Loucy (cell line): ENCODE data around the gene PRF1.

Source experiments
- H2AFZ ChIP-seq: fragments of 200-600 bp; sonication (generic); 2 replicates; pipeline ENCODE4 v1.6.0; 2016; ENCODE audit warnings: antibody characterized with exemption, mild to moderate bottlenecking, low read length, moderate library complexity
- H3F3A ChIP-seq: fragments of 200-600 bp; 2 replicates; pipeline ENCODE4 v1.6.0; 2016; ENCODE audit warnings: antibody characterized with exemption, low read depth, mild to moderate bottlenecking
- H3K27me3 ChIP-seq: fragments of 200-600 bp; sonication (generic); 2 replicates; pipeline ENCODE4 v1.6.1; 2014; ENCODE audit warnings: low read length, mild to moderate bottlenecking; ENCODE audit not compliant: insufficient read depth, poor library complexity, severe bottlenecking
- H3K36me3 ChIP-seq: fragments of 200-600 bp; sonication (generic); 2 replicates; pipeline ENCODE4 v1.6.1; 2016; ENCODE audit warnings: low read length; ENCODE audit not compliant: insufficient read depth
- H3K4me1 ChIP-seq: fragments of 200-600 bp; sonication (generic); 2 replicates; pipeline ENCODE4 v1.5.1; 2014; ENCODE audit warnings: low read length, mild to moderate bottlenecking; ENCODE audit not compliant: insufficient read depth, poor library complexity, severe bottlenecking
- H3K4me2 ChIP-seq: fragments of 200-600 bp; sonication (generic); 2 replicates; pipeline ENCODE4 v1.6.0; 2014; ENCODE audit warnings: antibody characterized with exemption, low read length, low read depth, mild to moderate bottlenecking; ENCODE audit not compliant: poor library complexity, severe bottlenecking
- H3K4me3 ChIP-seq: fragments of 200-600 bp; sonication (generic); 2 replicates; pipeline ENCODE4 v1.5.1; 2014; ENCODE audit warnings: low read length, mild to moderate bottlenecking, mixed read lengths; ENCODE audit not compliant: poor library complexity, severe bottlenecking
- H3K79me2 ChIP-seq: fragments of 200-600 bp; sonication (generic); 2 replicates; pipeline ENCODE4 v1.6.1; 2014; ENCODE audit warnings: low read length; ENCODE audit not compliant: insufficient read depth
- H3K9ac ChIP-seq: fragments of 200-600 bp; sonication (generic); 2 replicates; pipeline ENCODE4 v1.6.0; 2014; ENCODE audit warnings: mild to moderate bottlenecking, low read depth, low read length, moderate library complexity; ENCODE audit not compliant: poor library complexity, severe bottlenecking
- H3K9me2 ChIP-seq: fragments of 200-600 bp; sonication (generic); replicated peaks from 2 replicates; pipeline ENCODE4 v1.6.1; 2016; ENCODE audit warnings: low read depth, low read length, mixed read lengths
- H3K9me3 ChIP-seq: fragments of 200-600 bp; sonication (generic); 2 replicates; pipeline ENCODE4 v1.6.1; 2014; ENCODE audit warnings: mild to moderate bottlenecking, antibody characterized with exemption, low read length, low read depth; ENCODE audit not compliant: insufficient read depth
- H4K20me1 ChIP-seq: fragments of 200-600 bp; sonication (generic); 2 replicates; pipeline ENCODE4 v1.6.0; 2014; ENCODE audit warnings: antibody characterized with exemption, low read length, mild to moderate bottlenecking; ENCODE audit not compliant: insufficient read depth, poor library complexity, severe bottlenecking
- CTCF ChIP-seq: fragments of 200-600 bp; sonication (generic); conservative IDR thresholded peaks from 2 replicates; pipeline ENCODE4 v1.5.1; 2014; ENCODE audit warnings: mild to moderate bottlenecking, antibody characterized with exemption, low read length
- EZH2phosphoT487 ChIP-seq: fragments of 200-600 bp; IDR thresholded peaks from 2 replicates; pipeline ENCODE4 v1.6.1; 2018; ENCODE audit warnings: antibody characterized with exemption, mild to moderate bottlenecking, moderate library complexity, borderline replicate concordance

PRF1 gene

GRCh38 chr10:70650104-70650503, 47.6 kb upstream of the PRF1 start:
- Histone ChIP-seq H3K9me3 (peaks cover 35% of the 10 kb centered on the region), H3K79me2 (no peaks in the 10 kb centered on the region), H3F3A (no peaks in the 10 kb centered on the region), H3K9ac (no peak overlapping the region), H4K20me1 (no peaks in the 10 kb centered on the region), H3K4me1 (no peaks in the 10 kb centered on the region), H3K9me2 (no peaks in the 10 kb centered on the region), H3K4me3 (no peak overlapping the region), H3K36me3 (no peaks in the 10 kb centered on the region), H3K4me2 (no peak overlapping the region), H2AFZ (no peak overlapping the region), H3K27me3 (no peaks in the 10 kb centered on the region)
- no peak for TF ChIP-seq EZH2phosphoT487
- no peak for TF ChIP-seq CTCF

GRCh38 chr10:70649526-70649925, 47.0 kb upstream of the PRF1 start:
- Histone ChIP-seq H3K79me2 (no peaks in the 10 kb centered on the region), H3K4me2 (no peak overlapping the region), H3F3A (no peaks in the 10 kb centered on the region), H3K27me3 (no peaks in the 10 kb centered on the region), H3K9me3 (peaks cover 35% of the 10 kb centered on the region), H2AFZ (no peak overlapping the region), H3K4me1 (no peaks in the 10 kb centered on the region), H3K4me3 (no peak overlapping the region), H4K20me1 (no peaks in the 10 kb centered on the region), H3K36me3 (no peaks in the 10 kb centered on the region), H3K9me2 (no peaks in the 10 kb centered on the region), H3K9ac (no peak overlapping the region)
- TF ChIP-seq EZH2phosphoT487: no peak
- TF ChIP-seq CTCF: no peak

DNA sequence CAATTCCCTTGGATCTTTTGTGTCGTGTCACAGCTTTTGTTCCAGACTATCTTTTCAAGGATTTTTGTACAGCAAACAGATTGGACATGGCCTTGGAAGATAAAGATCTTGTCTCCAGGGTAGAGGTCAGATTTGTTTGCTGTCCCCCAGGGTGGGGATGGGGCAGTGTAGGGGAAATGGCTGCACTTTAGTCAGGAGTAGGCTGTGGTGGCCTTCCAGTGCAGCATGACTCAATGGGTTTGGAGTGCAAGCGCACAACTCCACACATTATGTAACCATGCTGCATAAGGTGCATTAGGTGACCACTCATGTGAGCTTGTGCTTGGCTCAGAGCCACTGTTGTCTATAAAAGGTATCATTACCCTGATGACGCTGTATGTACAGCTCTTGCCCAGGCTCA, 45.9 kb upstream of the PRF1 start:
- TF ChIP-seq CTCF (no peak), EZH2phosphoT487 (no peak)
- H3K4me1 ChIP-seq: no peaks in the 10 kb centered on the region
- no peaks in the 10 kb centered on the region for H4K20me1 ChIP-seq
- H2AFZ ChIP-seq: no peak overlapping the region
- H3K4me3 ChIP-seq: no peak overlapping the region
- no peaks in the 10 kb centered on the region for H3K36me3 ChIP-seq
- no peak overlapping the region for H3K4me2 ChIP-seq
- H3K9me3 ChIP-seq: peaks cover 35% of the 10 kb centered on the region
- H3K79me2 ChIP-seq: no peaks in the 10 kb centered on the region
- no peaks in the 10 kb centered on the region for H3K9me2 ChIP-seq
- H3K9ac ChIP-seq: no peak overlapping the region
- H3F3A ChIP-seq: no peaks in the 10 kb centered on the region
- no peaks in the 10 kb centered on the region for H3K27me3 ChIP-seq
